ENCODE data around the gene LPAR1. TPM values are rescaled to one million over a fixed set of nuclear protein-coding genes. Genes with fewer than 3 reads are reported as not detected.

The LPAR1 gene
- total and polyA plus RNA-seq, 11 donors, result 3.7 to 19.3 (median 6.9) TPM

GRCh38 chr9:111004936-111005335, 33.3 kb downstream of the LPAR1 start:
- H3K27me3 ChIP-seq, result no peaks in the 10 kb centered on the region
- intact Hi-C loops (cut with DNase I), result no loop called here
- 92 to 97% (median 95%) methylated on average over 5 of the region's 5 CpGs for WGBS, 4 donors
- no peaks in the 10 kb centered on the region for H3K9me3 ChIP-seq
- H3K4me3 ChIP-seq, result no peak overlapping the region
- H3K4me1 ChIP-seq, result peaks cover 0 to 18% (median 0%) of the 10 kb centered on the region in 12 donors
- DNase-seq (no peak), ATAC-seq (no peak)
- H3K27ac ChIP-seq, result no peak overlapping the region
- H3K36me3 ChIP-seq, result no peaks in the 10 kb centered on the region
- no peak for TF ChIP-seq POLR2A (IDR thresholded peaks at IDR 0.05)
- TF ChIP-seq, protein P1, sequence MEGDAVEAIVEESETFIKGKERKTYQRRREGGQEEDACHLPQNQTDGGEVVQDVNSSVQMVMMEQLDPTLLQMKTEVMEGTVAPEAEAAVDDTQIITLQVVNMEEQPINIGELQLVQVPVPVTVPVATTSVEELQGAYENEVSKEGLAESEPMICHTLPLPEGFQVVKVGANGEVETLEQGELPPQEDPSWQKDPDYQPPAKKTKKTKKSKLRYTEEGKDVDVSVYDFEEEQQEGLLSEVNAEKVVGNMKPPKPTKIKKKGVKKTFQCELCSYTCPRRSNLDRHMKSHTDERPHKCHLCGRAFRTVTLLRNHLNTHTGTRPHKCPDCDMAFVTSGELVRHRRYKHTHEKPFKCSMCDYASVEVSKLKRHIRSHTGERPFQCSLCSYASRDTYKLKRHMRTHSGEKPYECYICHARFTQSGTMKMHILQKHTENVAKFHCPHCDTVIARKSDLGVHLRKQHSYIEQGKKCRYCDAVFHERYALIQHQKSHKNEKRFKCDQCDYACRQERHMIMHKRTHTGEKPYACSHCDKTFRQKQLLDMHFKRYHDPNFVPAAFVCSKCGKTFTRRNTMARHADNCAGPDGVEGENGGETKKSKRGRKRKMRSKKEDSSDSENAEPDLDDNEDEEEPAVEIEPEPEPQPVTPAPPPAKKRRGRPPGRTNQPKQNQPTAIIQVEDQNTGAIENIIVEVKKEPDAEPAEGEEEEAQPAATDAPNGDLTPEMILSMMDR (IDR thresholded peaks at IDR 0.05), result no peak

GRCh38 chr9:111003182-111003581, 35.1 kb downstream of the LPAR1 start:
- DNase-seq (no peak), ATAC-seq (no peak)
- Histone ChIP-seq H3K27ac (no peak overlapping the region), H3K9me3 (no peaks in the 10 kb centered on the region), H3K27me3 (no peaks in the 10 kb centered on the region), H3K4me3 (no peak overlapping the region), H3K36me3 (no peaks in the 10 kb centered on the region), H3K4me1 (peaks cover 0 to 22% (median 0%) of the 10 kb centered on the region in 12 donors)
- TF ChIP-seq, protein P1 (IDR thresholded peaks at IDR 0.05), result no peak
- no peak for TF ChIP-seq POLR2A (IDR thresholded peaks at IDR 0.05)
- 80 to 86% (median 81%) methylated on average over 3 of the region's 3 CpGs for WGBS, 4 donors
- intact Hi-C loops (cut with DNase I), result no loop called here

- no peaks in the 10 kb centered on the region for H3K36me3 ChIP-seq
- no peak overlapping the region for H3K27ac ChIP-seq
- peaks cover 0 to 33% (median 0%) of the 10 kb centered on the region in 12 donors for H3K4me1 ChIP-seq
- WGBS, 4 donors, result 27 to 58% (median 50%) methylated on average over 1 of the region's 1 CpG
- H3K4me3 ChIP-seq, result no peak overlapping the region
- H3K27me3 ChIP-seq, result no peaks in the 10 kb centered on the region
- no peak for DNase-seq
- intact Hi-C loops (cut with DNase I), result no loop called here
- TF ChIP-seq POLR2A (IDR thresholded peaks at IDR 0.05), result no peak
- TF ChIP-seq, protein P1 (IDR thresholded peaks at IDR 0.05), result no peak
- H3K9me3 ChIP-seq, result no peaks in the 10 kb centered on the region
- ATAC-seq, result no peak
These were observed 36.7 kb downstream of the LPAR1 start for GRCh38 chr9:111001526-111001925.

GRCh38 chr9:111000202-111000601, 38.1 kb downstream of the LPAR1 start:
- Histone ChIP-seq H3K4me1 (peaks cover 0 to 46% (median 0%) of the 10 kb centered on the region in 12 donors), H3K27me3 (no peaks in the 10 kb centered on the region), H3K9me3 (no peaks in the 10 kb centered on the region), H3K36me3 (no peaks in the 10 kb centered on the region), H3K4me3 (no peak overlapping the region), H3K27ac (peak overlapping the region in 1 of 12 donors; percentile 11)
- 80 to 91% (median 81%) methylated on average over 2 of the region's 2 CpGs for WGBS, 4 donors
- intact Hi-C loops (cut with DNase I), result no loop called here
- no peak for ATAC-seq
- no peak for DNase-seq
- TF ChIP-seq POLR2A (IDR thresholded peaks at IDR 0.05), result no peak
- TF ChIP-seq, protein P1 (IDR thresholded peaks at IDR 0.05), result no peak

Data from heart left ventricle (tissue), 16 donors.